OCI-LY7 (cell line): Measurements from ENCODE around the gene CARD10. TPM values are rescaled to one million over a fixed set of nuclear protein-coding genes. Genes with fewer than 3 reads are reported as not detected.

Source experiments
- BruUV-seq: library from RNA; stranded (reverse); fragments of 400-500 nt; replicated peaks from 2 replicates; lab custom pipeline; 2021; lab: Mats Ljungman, UMichigan
- CTCF ChIA-PET: fragments of 300-600 bp; sonication (Branson Sonifier 250); formaldehyde crosslinking; loops from one replicate; lab custom pipeline; 2022; ENCODE audit warnings: antibody characterized with exemption; ENCODE audit not compliant: unreplicated experiment; lab: Charles Lee
- POLR2A ChIA-PET: fragments of 300-600 bp; sonication (Branson Sonifier 250); formaldehyde crosslinking; loops from one replicate; lab custom pipeline; 2022; ENCODE audit warnings: antibody characterized with exemption; lab: Charles Lee
- DNase-seq: peaks from one replicate; pipeline ENCODE4 v3.0.0-alpha.2; 2015; ENCODE audit warnings: low spot score
- H2AFZ ChIP-seq: fragments of 200-600 bp; sonication (generic), shearing (Covaris generic); 2 replicates; pipeline ENCODE4 v1.6.1; 2014; ENCODE audit warnings: mild to moderate bottlenecking, antibody characterized with exemption, low read length, moderate library complexity
- H3K27ac ChIP-seq: fragments of 200-600 bp; sonication (generic); 2 replicates; pipeline ENCODE4 v1.5.1; 2014; ENCODE audit warnings: mixed run types, low read depth, mild to moderate bottlenecking, moderate library complexity, low read length, inconsistent platforms; ENCODE audit not compliant: poor library complexity, severe bottlenecking
- H3K36me3 ChIP-seq: fragments of 200-600 bp; sonication (generic); 2 replicates; pipeline ENCODE4 v1.6.1; 2014; ENCODE audit warnings: mild to moderate bottlenecking, antibody characterized with exemption, low read length, moderate library complexity, mixed read lengths; ENCODE audit not compliant: insufficient read depth
- H3K4me1 ChIP-seq: fragments of 200-600 bp; sonication (generic); 2 replicates; pipeline ENCODE4 v1.5.1; 2014; ENCODE audit warnings: mild to moderate bottlenecking, low read length; ENCODE audit not compliant: insufficient read depth, poor library complexity, severe bottlenecking
- H3K4me2 ChIP-seq: fragments of 200-600 bp; sonication (generic); 2 replicates; pipeline ENCODE4 v1.6.1; 2014; ENCODE audit warnings: mild to moderate bottlenecking, low read length
- H3K4me3 ChIP-seq: fragments of 200-600 bp; sonication (generic); 2 replicates; pipeline ENCODE4 v1.5.1; 2014; ENCODE audit warnings: mild to moderate bottlenecking, low read depth, low read length; ENCODE audit not compliant: poor library complexity, severe bottlenecking
- H3K79me2 ChIP-seq: fragments of 200-600 bp; sonication (generic); 2 replicates; pipeline ENCODE4 v1.6.1; 2016; ENCODE audit warnings: low read depth, mild to moderate bottlenecking, low read length, moderate library complexity, mixed read lengths; ENCODE audit not compliant: insufficient read depth
- H3K9me2 ChIP-seq: fragments of 200-600 bp; sonication (generic); 2 replicates; pipeline ENCODE4 v1.6.1; 2016; ENCODE audit warnings: mild to moderate bottlenecking, low read length, mixed read lengths; ENCODE audit not compliant: insufficient read depth
- H3K9me3 ChIP-seq: fragments of 200-600 bp; sonication (generic); 2 replicates; pipeline ENCODE4 v1.6.1; 2014; ENCODE audit warnings: mild to moderate bottlenecking, mixed run types, low read length, mixed read lengths
- H4K20me1 ChIP-seq: fragments of 200-600 bp; sonication (generic); 2 replicates; pipeline ENCODE4 v1.6.1; 2014; ENCODE audit warnings: mild to moderate bottlenecking, antibody characterized with exemption, low read length, moderate library complexity, mixed read lengths; ENCODE audit not compliant: insufficient read depth
- CTCF ChIP-seq: fragments of 200-600 bp; sonication (generic); conservative IDR thresholded peaks from 2 replicates; pipeline ENCODE4 v1.5.1; 2014; ENCODE audit warnings: mild to moderate bottlenecking, antibody characterized with exemption, low read length, moderate library complexity, mixed read lengths
- EZH2phosphoT487 ChIP-seq: fragments of 200-600 bp; sonication (generic); IDR thresholded peaks from 2 replicates; pipeline ENCODE4 v1.6.1; 2018; ENCODE audit warnings: low read depth, borderline replicate concordance, mild to moderate bottlenecking, mixed run types, antibody characterized with exemption, low read length, moderate library complexity, mixed read lengths
- intact Hi-C: fragments of 100-400 bp; cut with micrococcal nuclease; formaldehyde crosslinking; loops from one replicate; pipeline ENCODE4 v1.10.0; 2022; ENCODE audit not compliant: unreplicated experiment
- total RNA-seq, 2 experiments: library from RNA; depleted of rRNA in 1 of 2; stranded (reverse); fragments of >200 nt in 1 of 2; shearing (Covaris generic) in 1 of 2; gene quantifications; 2 replicates each; pipeline ENCODE4 v1.2.3, GENCODE V29; 2014 to 2022

CARD10 gene
- total RNA-seq, 2 experiments from 2014 or later = 2.8 to 4.0 TPM

GRCh38 chr22:37507731-37508130 lies 11.5 kb downstream of the CARD10 start:
- Histone ChIP-seq H3K36me3 (no peaks in the 10 kb centered on the region), H4K20me1 (no peaks in the 10 kb centered on the region), H3K9me2 (no peaks in the 10 kb centered on the region), H3K4me2 (no peak overlapping the region), H3K27ac (no peak overlapping the region), H2AFZ (no peak overlapping the region), H3K79me2 (no peaks in the 10 kb centered on the region), H3K4me1 (no peaks in the 10 kb centered on the region), H3K9me3 (no peaks in the 10 kb centered on the region), H3K4me3 (no peak overlapping the region)
- CTCF ChIA-PET = no interaction called here
- TF ChIP-seq EZH2phosphoT487 (no peak), CTCF (no peak)
- no TSS peak for BruUV-seq
- intact Hi-C loops = no loop called here
- DNase-seq = no peak
- POLR2A ChIA-PET = no interaction called here

- Histone ChIP-seq H3K4me3 (no peak overlapping the region), H3K79me2 (no peaks in the 10 kb centered on the region), H3K9me3 (no peaks in the 10 kb centered on the region), H3K9me2 (no peaks in the 10 kb centered on the region), H2AFZ (no peak overlapping the region), H3K4me2 (no peak overlapping the region), H3K36me3 (no peaks in the 10 kb centered on the region), H3K27ac (no peak overlapping the region), H3K4me1 (no peaks in the 10 kb centered on the region), H4K20me1 (no peaks in the 10 kb centered on the region)
- no TSS peak for BruUV-seq
- CTCF ChIA-PET = interaction anchor here (0.6 kb wide), 2 partner anchors 176 to 1203 kb away, joined by 3 to 5 read pairs; no protein-coding TSS in a partner anchor
- no peak for TF ChIP-seq EZH2phosphoT487
- no peak for TF ChIP-seq CTCF
- POLR2A ChIA-PET = no interaction called here
- DNase-seq = no peak
- intact Hi-C loops = no loop called here
Observed at GRCh38 chr22:37505989-37506388, 13.2 kb downstream of the CARD10 start.

GRCh38 chr22:37505565-37505964 lies 13.7 kb downstream of the CARD10 start:
- Histone ChIP-seq H3K4me1 (no peaks in the 10 kb centered on the region), H3K4me3 (no peak overlapping the region), H3K9me3 (no peaks in the 10 kb centered on the region), H2AFZ (no peak overlapping the region), H3K79me2 (no peaks in the 10 kb centered on the region), H3K27ac (no peak overlapping the region), H3K4me2 (no peak overlapping the region), H3K36me3 (no peaks in the 10 kb centered on the region), H3K9me2 (no peaks in the 10 kb centered on the region), H4K20me1 (no peaks in the 10 kb centered on the region)
- TF ChIP-seq CTCF (no peak), EZH2phosphoT487 (no peak)
- intact Hi-C loops = no loop called here
- DNase-seq = no peak
- no TSS peak for BruUV-seq
- CTCF ChIA-PET = interaction anchor here (0.6 kb wide), 2 partner anchors 176 to 1204 kb away, joined by 3 to 5 read pairs; no protein-coding TSS in a partner anchor
- POLR2A ChIA-PET = no interaction called here
